Measurements from ENCODE around the gene ITGB1.

The ITGB1 gene

GRCh38 chr10:32889631-32890212, 68.3 kb downstream of the ITGB1 start:
- no peak for DNase-seq (ENCODE audit: low read depth, low spot score)

- no peak for DNase-seq (ENCODE audit: low read depth, low spot score)
Measured at GRCh38 chr10:32888161-32888927, 69.7 kb downstream of the ITGB1 start.

GRCh38 chr10:32887481-32887880, 70.5 kb downstream of the ITGB1 start:
- DNase-seq (ENCODE audit: low read depth, low spot score): no peak

- no peak for DNase-seq (ENCODE audit: low read depth, low spot score)
Measured at GRCh38 chr10:32882076-32882475, 76.0 kb downstream of the ITGB1 start.

GRCh38 chr10:32878646-32879045, 79.4 kb downstream of the ITGB1 start:
- DNase-seq (ENCODE audit: low read depth, low spot score): no peak

GRCh38 chr10:32877915-32878314, 80.1 kb downstream of the ITGB1 start:
- DNase-seq (ENCODE audit: low read depth, low spot score): no peak

GRCh38 chr10:32865170-32865569, 92.9 kb downstream of the ITGB1 start:
- no peak for DNase-seq (ENCODE audit: low read depth, low spot score)

GRCh38 chr10:32854435-32854834, 103.6 kb downstream of the ITGB1 start:
- DNase-seq (ENCODE audit: low read depth, low spot score): no peak

GRCh38 chr10:32851301-32851700, 106.7 kb downstream of the ITGB1 start:
- no peak for DNase-seq (ENCODE audit: low read depth, low spot score)

All from smooth muscle cell of the brain vasculature (primary cell).